Activated CD8-positive, alpha-beta memory T cell treated with anti-CD3 and anti-CD28 coated beads for 48 hours (primary cell): Measurements from ENCODE around the gene FUT6.
"Not testable (repeated sequence)": the region's sequence is repeated elsewhere in the genome, so short reads cannot be mapped to it uniquely, and the experiment has no call there.

Experiments
- DNase-seq, 3 experiments: peaks; one replicate each; pipeline ENCODE4 v3.0.0-alpha.2; 2020; ENCODE audit warnings: low read depth in 2 of 3, low spot score in 2 of 3

Gene FUT6

GRCh38 chr19:5786593-5787408 lies 52.7 kb downstream of the FUT6 start:
- DNase-seq: no peak

GRCh38 chr19:5785423-5785822 lies 54.1 kb downstream of the FUT6 start:
- DNase-seq: no peak

GRCh38 chr19:5784581-5785147 lies 54.8 kb downstream of the FUT6 start, which contains the start of gene PRR22:
PRR22 (minus strand) TSS chr19:5784746; CDS start chr19:5784660, 86 bp downstream.
- no peak for DNase-seq

GRCh38 chr19:5782945-5783919 lies 56.3 kb downstream of the FUT6 start:
- no peak for DNase-seq

GRCh38 chr19:5782322-5782721 lies 57.2 kb downstream of the FUT6 start:
- no peak for DNase-seq

GRCh38 chr19:5780916-5781315 lies 58.6 kb downstream of the FUT6 start:
- not testable (repeated sequence) for DNase-seq
